GM19193 (cell line): ENCODE data around the gene NOL6.

ENCODE experiments used
- POLR2A ChIP-seq: IDR thresholded peaks from 4 replicates; pipeline ENCODE4 v1.6.1; 2011; ENCODE audit not compliant: insufficient read depth, insufficient read length; ENCODE audit errors: extremely low read depth

Gene NOL6

DNA sequence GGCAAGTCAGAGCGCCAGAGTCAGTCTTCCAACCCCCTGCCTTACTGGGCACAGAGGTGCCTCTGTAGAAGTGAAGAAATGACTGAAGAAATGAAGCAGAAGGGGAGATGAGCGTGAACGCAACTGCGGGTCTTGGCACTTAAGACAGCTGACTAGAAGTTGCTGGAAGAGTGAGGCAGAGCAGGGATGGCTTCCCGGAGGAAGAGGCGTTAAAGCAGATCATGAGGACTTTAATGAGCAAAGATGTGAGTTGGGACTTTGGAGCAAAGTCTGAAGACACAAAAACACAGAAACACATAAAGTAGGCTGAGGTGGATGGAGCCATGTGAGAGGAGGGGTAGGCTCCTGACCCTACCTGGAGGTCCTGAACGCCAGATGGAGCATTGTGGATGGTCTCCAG is 33.5 kb downstream of the NOL6 start:
- TF ChIP-seq POLR2A: no peak

DNA sequence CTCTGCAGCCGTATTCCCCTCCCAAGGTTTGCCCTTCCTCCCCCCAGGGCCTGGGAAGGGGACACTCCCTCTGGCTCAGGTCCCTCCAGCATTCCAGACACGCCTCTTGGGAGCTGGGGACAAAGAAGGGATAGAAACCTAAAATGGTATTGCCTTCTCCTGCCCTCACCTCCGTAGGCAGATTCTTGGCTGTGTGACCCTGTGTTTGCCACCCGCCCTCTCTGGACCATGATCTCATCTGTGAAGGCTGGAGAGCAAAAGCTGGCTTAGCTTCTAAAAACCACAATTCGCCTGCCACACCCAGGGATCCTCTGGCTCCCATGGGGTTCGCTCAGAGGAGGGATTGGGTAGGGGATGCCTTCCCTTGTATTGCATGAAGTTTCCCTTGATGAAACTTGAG is 34.0 kb downstream of the NOL6 start:
- no peak for TF ChIP-seq POLR2A

DNA sequence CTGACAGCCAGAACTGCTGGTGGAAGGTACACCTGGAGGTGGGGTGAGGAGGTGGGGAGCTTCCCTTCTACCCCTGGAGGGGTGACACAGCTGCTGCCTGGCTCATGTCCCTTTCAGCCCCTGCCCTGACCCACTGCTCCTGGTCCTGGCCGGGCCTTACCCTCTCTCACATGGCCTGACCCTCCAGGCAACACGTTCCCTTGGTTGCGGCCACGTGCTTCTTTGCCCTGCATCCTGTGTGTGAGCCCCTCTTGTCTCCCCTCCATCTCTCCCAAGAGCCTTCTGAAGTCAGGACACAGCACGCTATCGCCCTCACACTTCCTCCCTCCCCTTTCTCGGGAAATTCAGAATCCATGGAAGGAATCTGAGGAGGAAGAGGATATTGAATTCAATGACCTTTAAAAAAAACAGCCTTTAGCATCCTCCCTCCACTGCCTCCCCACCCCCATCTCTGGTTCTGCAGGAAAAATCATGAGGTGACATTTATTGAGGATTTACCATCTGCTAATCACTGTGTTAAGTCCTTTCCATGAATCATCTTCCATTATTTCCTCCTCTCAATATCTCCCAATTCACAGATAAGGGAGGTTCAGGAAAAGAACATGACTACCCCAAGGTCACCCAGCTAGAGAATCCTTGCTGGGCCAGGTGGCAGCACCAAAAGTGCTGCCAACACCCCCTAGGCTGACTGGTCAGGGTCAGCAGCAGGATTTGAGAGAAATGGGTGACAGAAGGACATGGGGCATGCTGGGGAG is 34.6 kb downstream of the NOL6 start:
- no peak for TF ChIP-seq POLR2A

DNA sequence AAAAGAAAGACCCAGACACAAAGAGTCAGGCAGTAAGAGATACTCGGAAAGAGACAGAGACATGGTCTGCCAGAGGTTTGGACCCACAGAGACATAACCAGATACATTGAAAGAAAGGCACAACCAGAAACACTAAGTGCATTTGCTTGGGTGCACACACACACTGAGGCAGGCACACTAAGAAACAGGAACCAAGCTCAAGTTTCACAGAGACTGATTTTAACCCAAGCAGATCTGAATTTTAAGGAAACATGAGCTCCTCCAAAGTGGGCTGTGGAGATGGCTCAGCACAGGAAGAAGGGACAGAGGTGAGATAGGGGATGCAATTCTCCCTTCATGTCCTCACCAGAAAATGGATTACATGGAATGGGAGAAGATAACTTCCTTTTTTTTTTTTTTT is 35.8 kb downstream of the NOL6 start:
- TF ChIP-seq POLR2A: no peak

- TF ChIP-seq POLR2A: no peak
Measured at GRCh38 chr9:33437205-33437604, 36.5 kb downstream of the NOL6 start.

DNA sequence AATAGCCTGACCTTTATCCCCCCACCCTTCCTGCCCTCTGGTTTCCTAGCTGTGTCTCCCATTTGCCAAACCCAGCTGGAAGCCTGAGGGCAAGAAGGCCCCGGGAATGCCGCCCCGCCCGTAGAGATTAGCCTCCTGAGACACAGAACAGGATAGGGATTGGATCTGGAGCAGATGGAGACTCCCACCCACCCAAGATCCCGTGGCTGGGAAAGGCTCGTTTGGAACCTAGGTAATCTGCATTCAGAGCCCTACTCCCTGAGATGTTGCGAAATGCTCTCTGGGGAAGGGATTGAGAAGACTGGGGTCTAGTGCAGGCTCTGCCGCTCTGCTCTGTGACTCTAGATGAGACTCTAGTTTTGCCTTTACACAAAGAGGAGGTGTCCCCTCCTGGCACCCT is 37.3 kb downstream of the NOL6 start:
- TF ChIP-seq POLR2A: no peak

DNA sequence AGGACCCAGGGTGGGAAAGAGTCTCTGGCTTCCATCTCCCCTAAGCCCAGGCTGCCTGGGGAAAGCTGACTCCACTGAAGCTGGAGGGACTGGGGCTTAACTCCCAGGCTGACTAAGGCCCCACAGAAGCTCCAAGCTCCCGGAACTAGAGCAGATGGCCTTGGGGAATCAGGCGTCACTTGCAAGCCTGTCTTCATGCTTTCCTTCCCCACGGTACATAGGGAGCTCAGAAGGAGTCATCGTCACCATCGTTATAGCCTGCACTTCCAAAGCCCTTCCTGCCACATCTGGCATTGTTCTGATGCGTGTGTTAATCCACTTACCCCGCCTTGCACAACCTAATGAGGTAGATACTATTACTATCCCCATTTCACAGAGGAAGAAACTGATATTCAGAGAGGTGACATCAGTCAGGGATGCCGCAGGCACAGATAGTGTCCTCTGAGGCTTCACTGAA is 37.9 kb downstream of the NOL6 start:
- no peak for TF ChIP-seq POLR2A

DNA sequence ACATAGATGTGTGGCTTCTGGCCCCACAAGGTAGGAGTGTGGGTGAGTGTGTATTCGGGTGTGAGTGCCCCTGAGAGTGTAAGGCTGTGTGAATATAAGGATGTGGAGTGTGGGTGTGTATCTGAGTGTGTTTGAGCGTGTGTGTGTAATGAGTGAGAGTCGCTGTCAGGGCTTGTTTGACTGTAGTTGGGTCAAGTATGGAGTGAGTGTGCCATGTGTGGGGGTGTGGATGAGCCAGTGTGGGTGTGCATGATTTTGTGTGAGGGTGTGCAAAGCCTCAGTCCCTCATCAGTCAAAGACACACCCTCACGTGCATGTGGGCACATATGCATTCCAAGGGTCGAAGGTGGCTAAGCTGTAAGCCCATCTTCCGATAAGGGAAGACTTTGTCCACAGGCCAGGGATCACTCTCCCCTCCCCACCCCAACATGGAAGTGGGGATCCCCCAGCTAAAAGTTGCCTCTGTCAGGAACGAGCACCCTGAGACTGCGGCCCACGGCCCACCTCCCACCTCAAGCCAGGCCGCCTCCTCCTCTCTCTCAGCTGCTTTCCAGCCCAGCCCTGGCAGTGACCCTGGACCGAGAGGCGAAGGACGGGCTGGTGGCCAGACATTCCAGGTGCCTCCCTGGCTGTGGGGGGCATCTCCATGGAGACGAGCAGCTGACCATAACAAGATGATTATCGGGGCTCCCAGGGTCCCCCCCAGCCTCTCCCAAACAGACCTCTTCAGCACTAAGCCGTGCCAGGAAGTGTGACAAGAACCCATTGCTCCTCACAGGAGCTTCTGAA is 39.2 kb downstream of the NOL6 start:
- no peak for TF ChIP-seq POLR2A

DNA sequence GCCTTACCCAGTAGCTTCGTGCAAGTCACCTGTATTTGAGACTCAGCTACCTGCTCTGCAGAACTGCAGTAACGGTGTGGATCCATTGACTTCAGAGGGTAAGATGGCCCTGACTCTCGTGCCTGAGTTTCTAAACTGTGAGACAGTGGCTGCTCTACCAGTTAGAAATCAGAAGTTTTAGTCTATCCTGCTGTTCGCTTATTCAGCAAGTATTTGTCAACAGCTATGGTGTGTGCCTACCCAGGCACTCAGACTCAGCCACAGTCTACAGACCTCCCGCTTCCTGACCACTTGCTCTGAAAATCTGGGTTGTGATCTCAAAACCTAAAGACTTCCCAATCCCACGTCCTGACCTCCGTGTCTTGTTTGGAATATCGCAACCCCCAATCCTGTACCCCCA is 39.9 kb downstream of the NOL6 start:
- TF ChIP-seq POLR2A: no peak

DNA sequence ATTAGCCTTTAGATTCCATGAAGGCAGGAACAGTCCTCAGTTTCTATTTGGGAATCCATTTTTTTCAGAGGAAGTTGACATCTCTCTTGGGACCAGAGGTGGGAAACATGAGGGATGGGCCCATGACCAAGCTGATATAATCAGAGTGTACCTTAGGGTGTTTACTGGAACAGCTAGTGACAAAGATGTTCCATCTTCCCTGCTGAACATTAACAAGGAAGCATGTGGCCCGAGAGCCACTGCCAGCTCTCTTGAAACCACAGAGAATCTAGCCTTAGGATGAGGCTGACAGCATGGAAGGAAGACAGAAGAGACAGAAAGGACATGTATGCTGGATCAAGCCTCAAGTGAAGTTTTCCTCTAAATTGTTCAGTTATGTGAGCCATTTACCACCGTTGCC is 42.3 kb downstream of the NOL6 start:
- TF ChIP-seq POLR2A: no peak

DNA sequence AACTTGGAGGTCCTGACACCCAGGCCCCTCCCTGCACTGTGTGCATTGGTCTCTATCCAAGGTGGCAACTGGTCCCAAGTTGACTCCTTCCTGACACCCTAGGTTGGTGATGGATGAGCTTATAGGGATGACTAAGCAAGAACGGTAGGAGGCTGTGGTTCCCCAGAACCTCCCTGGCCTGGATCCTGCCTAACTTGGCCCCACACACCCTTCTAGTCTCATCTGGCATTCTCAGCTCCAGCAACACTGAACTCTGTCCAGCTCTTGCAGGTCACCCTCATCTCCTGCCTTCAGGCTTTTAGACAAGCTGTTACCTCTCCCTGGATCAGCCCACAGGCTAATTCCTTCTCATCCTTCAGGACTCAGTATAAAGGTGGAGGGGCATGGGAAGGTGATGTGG is 42.8 kb downstream of the NOL6 start:
- no peak for TF ChIP-seq POLR2A

DNA sequence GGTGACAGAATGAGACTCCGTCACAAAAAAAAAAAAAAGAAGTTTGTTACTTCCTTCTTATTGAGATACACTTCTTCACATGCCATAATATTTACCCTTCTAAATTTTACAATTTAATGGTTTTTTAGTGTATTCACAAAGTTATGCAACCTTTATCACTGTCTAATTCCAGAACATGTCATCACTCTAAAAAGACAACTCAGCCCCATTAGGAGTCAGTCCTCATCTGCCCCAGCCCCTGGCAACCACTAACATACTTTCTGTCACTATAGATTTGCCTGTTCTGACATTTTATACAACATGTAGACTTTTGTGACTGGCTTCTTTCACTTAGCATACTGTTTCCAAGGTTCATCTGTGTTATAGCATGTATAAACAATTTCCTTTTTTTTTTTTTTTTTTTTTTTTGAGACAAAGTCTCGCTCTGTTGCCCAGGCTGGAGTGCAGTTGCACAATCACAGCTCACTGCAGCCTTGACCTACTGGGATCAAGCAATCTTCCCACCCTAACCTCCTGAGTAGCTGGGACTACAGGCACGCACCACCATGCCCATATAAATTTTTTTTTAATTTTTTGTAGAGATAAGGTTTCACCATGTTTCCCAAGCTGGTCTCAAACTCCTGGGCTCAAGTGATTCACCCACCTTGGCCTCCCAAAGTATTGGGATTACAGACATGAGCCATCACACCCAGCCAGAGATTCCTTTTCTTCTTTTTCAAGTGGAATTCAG is 44.3 kb downstream of the NOL6 start:
- TF ChIP-seq POLR2A: no peak

- TF ChIP-seq POLR2A: no peak
Measured at GRCh38 chr9:33426843-33427293, 46.9 kb downstream of the NOL6 start.

DNA sequence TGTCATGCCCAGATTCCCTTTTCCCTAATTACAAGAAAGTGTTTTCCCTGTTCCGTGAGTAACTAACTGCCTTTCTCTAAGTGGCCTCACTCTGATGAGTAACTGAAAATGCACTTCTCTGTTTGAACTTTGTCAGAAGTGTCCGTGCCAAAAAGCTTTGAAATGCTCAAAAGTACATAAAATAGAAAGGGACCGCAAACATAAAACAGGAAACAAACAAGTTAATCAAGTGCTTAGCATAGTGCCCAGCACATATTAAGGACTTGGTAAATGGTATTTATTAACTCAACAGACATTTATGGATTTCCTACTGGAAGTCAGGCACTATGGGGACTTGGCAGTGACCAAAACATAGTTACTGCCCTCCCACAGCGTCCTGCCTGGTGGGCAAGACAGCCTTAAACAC is 48.6 kb downstream of the NOL6 start:
- TF ChIP-seq POLR2A: no peak

DNA sequence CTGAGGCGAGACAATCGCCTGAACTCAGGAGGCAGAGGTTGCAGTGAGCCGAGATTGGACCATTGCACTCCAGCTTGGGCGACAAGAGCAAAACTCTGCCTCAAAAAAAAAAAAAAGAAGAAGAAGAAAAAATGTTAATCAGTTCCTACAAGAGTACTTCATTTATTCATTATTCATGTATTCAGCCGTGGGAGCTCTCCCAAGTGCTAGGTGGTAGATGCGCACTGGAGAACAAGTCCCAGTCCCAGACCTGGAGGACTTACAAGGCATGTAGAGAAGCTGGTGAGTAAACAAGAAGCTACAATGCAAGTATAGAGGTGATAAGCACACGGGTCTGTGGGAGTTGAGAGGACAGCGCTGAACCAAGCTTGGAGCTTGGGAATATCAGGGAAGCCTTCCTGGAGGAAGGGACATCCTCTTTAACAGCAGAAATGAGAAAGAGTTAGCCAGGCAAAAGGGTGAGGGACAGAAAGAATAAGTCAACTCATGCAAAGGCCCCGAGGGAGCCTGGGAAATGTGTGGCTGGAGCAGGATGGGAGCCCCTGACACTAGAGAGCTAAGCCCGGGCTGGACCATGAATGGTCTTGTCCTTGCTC is 53.9 kb downstream of the NOL6 start:
- TF ChIP-seq POLR2A: no peak
